PC-9 (cell line): ENCODE measurements around the gene GOLGA6L26.
A peak's percentile ranks its signal among the peaks of the same experiment; 100 is the strongest.
"Not testable (repeated sequence)": the region's sequence is repeated elsewhere in the genome, so short reads cannot be mapped to it uniquely, and the experiment has no call there.

Experiments
- EZH2 ChIP-seq: fragments of 200-600 bp; sonication (generic); IDR thresholded peaks from 2 replicates; pipeline ENCODE4 v1.8.0; 2017; ENCODE audit warnings: antibody characterized with exemption, low read depth
- TF ChIP-seq, protein P1 (sequence below): fragments of 200-600 bp; sonication (generic); conservative IDR thresholded peaks from 2 replicates; pipeline ENCODE4 v1.6.1; 2017; ENCODE audit warnings: mixed run types, antibody characterized with exemption, mild to moderate bottlenecking, moderate library complexity

DNA sequence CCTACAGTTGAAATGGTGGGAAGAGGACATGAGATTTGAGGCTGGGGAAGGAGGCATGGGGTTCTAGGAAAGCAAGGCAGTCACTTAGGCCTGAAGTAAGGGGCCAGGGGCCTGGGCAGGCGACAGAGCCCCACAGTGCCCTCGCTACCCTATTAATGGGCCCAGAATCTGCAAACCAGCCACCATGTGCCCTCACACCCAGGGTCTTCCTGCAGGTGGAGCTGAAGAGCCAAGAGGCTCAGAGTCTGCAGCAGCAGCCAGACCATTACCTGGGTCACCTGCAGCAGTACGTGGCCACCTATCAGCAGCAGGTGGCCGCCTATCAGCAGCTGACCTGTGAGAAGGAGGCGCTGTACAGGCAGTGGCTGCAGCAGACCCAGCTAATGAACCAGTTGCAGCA lies 28.6 kb upstream of the GOLGA6L26 start:
- TF ChIP-seq, protein P1, sequence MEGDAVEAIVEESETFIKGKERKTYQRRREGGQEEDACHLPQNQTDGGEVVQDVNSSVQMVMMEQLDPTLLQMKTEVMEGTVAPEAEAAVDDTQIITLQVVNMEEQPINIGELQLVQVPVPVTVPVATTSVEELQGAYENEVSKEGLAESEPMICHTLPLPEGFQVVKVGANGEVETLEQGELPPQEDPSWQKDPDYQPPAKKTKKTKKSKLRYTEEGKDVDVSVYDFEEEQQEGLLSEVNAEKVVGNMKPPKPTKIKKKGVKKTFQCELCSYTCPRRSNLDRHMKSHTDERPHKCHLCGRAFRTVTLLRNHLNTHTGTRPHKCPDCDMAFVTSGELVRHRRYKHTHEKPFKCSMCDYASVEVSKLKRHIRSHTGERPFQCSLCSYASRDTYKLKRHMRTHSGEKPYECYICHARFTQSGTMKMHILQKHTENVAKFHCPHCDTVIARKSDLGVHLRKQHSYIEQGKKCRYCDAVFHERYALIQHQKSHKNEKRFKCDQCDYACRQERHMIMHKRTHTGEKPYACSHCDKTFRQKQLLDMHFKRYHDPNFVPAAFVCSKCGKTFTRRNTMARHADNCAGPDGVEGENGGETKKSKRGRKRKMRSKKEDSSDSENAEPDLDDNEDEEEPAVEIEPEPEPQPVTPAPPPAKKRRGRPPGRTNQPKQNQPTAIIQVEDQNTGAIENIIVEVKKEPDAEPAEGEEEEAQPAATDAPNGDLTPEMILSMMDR = 0 out of 2 replicates have a peak, but pooled peaks have one; percentile 21
- not testable (repeated sequence) for TF ChIP-seq EZH2
